ENCODE results near the gene OCRL. TPM values are rescaled to one million over a fixed set of nuclear protein-coding genes. Genes with fewer than 3 reads are reported as not detected.

Gene OCRL
- total and polyA plus RNA-seq, 2 of the 4 experiments (the other 2 are of a cell fraction) = 19.4 to 20.6 TPM

- no TSS peak for BruUV-seq (replicated peaks)
- in situ Hi-C loops (cut with MboI; ENCODE audit: low sequenced_read_pairs) = no loop called here
- Histone ChIP-seq H3K27me3 (ENCODE audit: control insufficient read depth, insufficient read depth, low read length) (peaks cover 9% of the 10 kb centered on the region; the same call in 1 of the 2 replicates), H3K23ac (ENCODE audit: low read depth, low read length) (no peak overlapping the region), H3K4me1 (ENCODE audit: control insufficient read depth, insufficient read depth, low read length) (no peaks in the 10 kb centered on the region), H4K5ac (ENCODE audit: low read depth, low read length) (no peak overlapping the region), H2AK9ac (replicated peaks; ENCODE audit: low read depth, low read length, poor library complexity) (no peak overlapping the region), H2AFZ (replicated peaks; ENCODE audit: low read length, poor library complexity) (no peak overlapping the region), H3K4me3 (ENCODE audit: insufficient read depth, low read depth, low read length) (no peak overlapping the region), H4K8ac (ENCODE audit: low read depth in 2 of 2, low read length in 2 of 2) (no peak overlapping the region), H3K27ac (ENCODE audit: insufficient read depth, low read length) (no peak overlapping the region), H2BK15ac (ENCODE audit: low read depth, low read length) (no peak overlapping the region), H3K4me2 (ENCODE audit: low read depth, low read length) (no peak overlapping the region), H3K9me1 (ENCODE audit: insufficient read depth, low read length) (no peaks in the 10 kb centered on the region), H3K9me3 (ENCODE audit: control insufficient read depth, insufficient read depth, low read length) (no peaks in the 10 kb centered on the region), H3K36me3 (ENCODE audit: control insufficient read depth, insufficient read depth, low read length) (no peaks in the 10 kb centered on the region), H2BK120ac (ENCODE audit: low read depth, low read length) (no peak overlapping the region), H3K79me1 (ENCODE audit: low read depth in 1 of 2, low read length in 2 of 2) (no peaks in the 10 kb centered on the region), H3K4ac (ENCODE audit: low read depth, low read length) (no peak overlapping the region), H3K56ac (ENCODE audit: extremely low read depth, insufficient read depth, low read length) (no peak overlapping the region), H4K91ac (ENCODE audit: insufficient read depth, low read depth, low read length) (no peak overlapping the region), H3K9ac (ENCODE audit: low read depth, low read length) (no peak overlapping the region), H4K20me1 (ENCODE audit: insufficient read depth, low read length) (no peaks in the 10 kb centered on the region), H2AK5ac (ENCODE audit: low read depth, low read length) (no peak overlapping the region), H3K18ac (ENCODE audit: low read depth, low read length) (no peak overlapping the region), H2BK5ac (ENCODE audit: low read depth, low read length, poor library complexity, severe bottlenecking) (no peak overlapping the region), H2BK20ac (ENCODE audit: low read depth, low read length) (no peak overlapping the region), H3K14ac (replicated peaks; ENCODE audit: low read depth, low read length) (no peak overlapping the region)
- intact Hi-C loops (cut with micrococcal nuclease) = loop anchor here (10.0 kb wide), 1 partner anchor 192 kb away; no protein-coding TSS in a partner anchor
- ChIA-PET CTCF (no interaction called here), POLR2A (ENCODE audit: unreplicated experiment) (no interaction called here)
- dilution Hi-C loops (cut with HindIII; ENCODE audit: low sequenced_read_pairs, unreplicated experiment) = no loop called here
- TF ChIP-seq POLR2A (IDR thresholded peaks at IDR 0.05; ENCODE audit: low read depth, low read length) (no peak), ELK1 (IDR thresholded peaks at IDR 0.05; ENCODE audit: borderline replicate concordance, low read depth, low read length) (no peak), CTCF (conservative IDR thresholded peaks at IDR 0.05; ENCODE audit: low read depth, low read length) (no peak), MAFK (IDR thresholded peaks at IDR 0.05; ENCODE audit: low read depth, low read length) (no peak), BHLHE40 (IDR thresholded peaks at IDR 0.05; ENCODE audit: low read depth, low read length) (no peak), MXI1 (IDR thresholded peaks at IDR 0.05; ENCODE audit: borderline replicate concordance, low read depth, low read length) (no peak), CEBPB (IDR thresholded peaks at IDR 0.05; ENCODE audit: low read depth, low read length) (no peak), FOS (IDR thresholded peaks at IDR 0.05; ENCODE audit: low read depth, low read length) (no peak), RFX5 (IDR thresholded peaks at IDR 0.05; ENCODE audit: low read depth, low read length) (no peak), SMC3 (IDR thresholded peaks at IDR 0.05; ENCODE audit: low read depth, low read length) (no peak), NFE2L2 (IDR thresholded peaks at IDR 0.05; ENCODE audit: low read depth, low read length) (no peak), RAD21 (IDR thresholded peaks at IDR 0.05; ENCODE audit: low read length) (no peak), MAZ (IDR thresholded peaks at IDR 0.05; ENCODE audit: borderline replicate concordance, low read depth, low read length) (no peak), CHD1 (IDR thresholded peaks at IDR 0.05; ENCODE audit: low read depth, low read length) (no peak), RCOR1 (IDR thresholded peaks at IDR 0.05; ENCODE audit: insufficient replicate concordance, low read length) (no peak), USF2 (IDR thresholded peaks at IDR 0.05; ENCODE audit: low read depth, low read length) (no peak)
- no CpG with 5 or more reads among the region's 7 CpGs for WGBS, 2 experiments (ENCODE audit: extremely low coverage in 2 of 2, insufficient read length in 1 of 2)
- ATAC-seq (ENCODE audit: low read depth) = no peak
- no peak for DNase-seq
Observed at GRCh38 chrX:129632443-129632842, 92.4 kb downstream of the OCRL start.

Data from IMR-90 (cell line).